Mesenchymal stem cell (in vitro differentiated cells and primary cell): Measurements from ENCODE around the gene TIGD2. TPM values are rescaled to one million over a fixed set of nuclear protein-coding genes. Genes with fewer than 3 reads are reported as not detected.

Experiments used
- small RNA-seq: library from polyadenylated mRNA; stranded (forward); fragments of <200 nt; extraction: miRNeasy Mini kit (QIAGEN cat#:217004); gene quantifications from one replicate; pipeline ENCODE3, GENCODE V24; 2013; ENCODE audit warnings: low read depth

Gene TIGD2

Small RNAs within 50 kb of the gene (small RNA-seq; reads per million reads assigned to genes)
- not detected for gene RNU6-907P
